ENCODE data around the gene SLC6A7.

SLC6A7 gene

DNA sequence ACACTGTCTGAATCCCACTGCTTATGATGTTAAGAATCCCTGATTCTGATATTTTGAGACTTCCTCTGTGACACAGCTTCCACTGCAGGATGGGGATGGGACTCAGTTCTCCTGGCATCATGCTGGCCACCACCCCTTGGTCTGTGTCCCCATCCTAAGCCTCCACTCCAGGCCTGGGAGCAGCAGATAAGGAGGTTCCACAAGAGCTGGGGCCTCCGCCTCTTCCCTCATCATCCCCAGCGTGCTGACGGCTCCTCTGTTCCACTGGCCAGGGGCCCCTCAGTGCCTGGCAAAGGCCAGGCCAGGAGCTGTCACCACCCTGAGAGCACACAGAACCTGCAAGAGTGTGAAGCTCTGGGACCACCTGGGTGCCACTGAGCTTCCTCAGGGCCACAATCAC is 59.1 kb downstream of the SLC6A7 start:
- Histone ChIP-seq H3K9ac (ENCODE audit: low read length) (no peak overlapping the region), H4K20me1 (ENCODE audit: insufficient read depth, low read length) (no peaks in the 10 kb centered on the region), H3K4me1 (ENCODE audit: low read length) (no peaks in the 10 kb centered on the region), H3K36me3 (replicated peaks; ENCODE audit: low read depth, low read length) (no peaks in the 10 kb centered on the region), H3K9me3 (ENCODE audit: insufficient read depth, low read length) (no peaks in the 10 kb centered on the region), H3K4me2 (ENCODE audit: low read length) (no peak overlapping the region), H2AFZ (ENCODE audit: low read depth, low read length) (no peak overlapping the region), H3K4me3 (ENCODE audit: low read length) (no peak overlapping the region), H3K27me3 (ENCODE audit: low read depth, low read length) (no peaks in the 10 kb centered on the region), H3K79me2 (ENCODE audit: low read length) (no peaks in the 10 kb centered on the region), H3K27ac (ENCODE audit: low read length) (no peak overlapping the region)
- TF ChIP-seq, protein P1, sequence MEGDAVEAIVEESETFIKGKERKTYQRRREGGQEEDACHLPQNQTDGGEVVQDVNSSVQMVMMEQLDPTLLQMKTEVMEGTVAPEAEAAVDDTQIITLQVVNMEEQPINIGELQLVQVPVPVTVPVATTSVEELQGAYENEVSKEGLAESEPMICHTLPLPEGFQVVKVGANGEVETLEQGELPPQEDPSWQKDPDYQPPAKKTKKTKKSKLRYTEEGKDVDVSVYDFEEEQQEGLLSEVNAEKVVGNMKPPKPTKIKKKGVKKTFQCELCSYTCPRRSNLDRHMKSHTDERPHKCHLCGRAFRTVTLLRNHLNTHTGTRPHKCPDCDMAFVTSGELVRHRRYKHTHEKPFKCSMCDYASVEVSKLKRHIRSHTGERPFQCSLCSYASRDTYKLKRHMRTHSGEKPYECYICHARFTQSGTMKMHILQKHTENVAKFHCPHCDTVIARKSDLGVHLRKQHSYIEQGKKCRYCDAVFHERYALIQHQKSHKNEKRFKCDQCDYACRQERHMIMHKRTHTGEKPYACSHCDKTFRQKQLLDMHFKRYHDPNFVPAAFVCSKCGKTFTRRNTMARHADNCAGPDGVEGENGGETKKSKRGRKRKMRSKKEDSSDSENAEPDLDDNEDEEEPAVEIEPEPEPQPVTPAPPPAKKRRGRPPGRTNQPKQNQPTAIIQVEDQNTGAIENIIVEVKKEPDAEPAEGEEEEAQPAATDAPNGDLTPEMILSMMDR (IDR thresholded peaks at IDR 0.05; ENCODE audit: low read depth, low read length), result no peak
- TF ChIP-seq EZH2phosphoT487 (IDR thresholded peaks at IDR 0.05; ENCODE audit: low read depth), result no peak

DNA sequence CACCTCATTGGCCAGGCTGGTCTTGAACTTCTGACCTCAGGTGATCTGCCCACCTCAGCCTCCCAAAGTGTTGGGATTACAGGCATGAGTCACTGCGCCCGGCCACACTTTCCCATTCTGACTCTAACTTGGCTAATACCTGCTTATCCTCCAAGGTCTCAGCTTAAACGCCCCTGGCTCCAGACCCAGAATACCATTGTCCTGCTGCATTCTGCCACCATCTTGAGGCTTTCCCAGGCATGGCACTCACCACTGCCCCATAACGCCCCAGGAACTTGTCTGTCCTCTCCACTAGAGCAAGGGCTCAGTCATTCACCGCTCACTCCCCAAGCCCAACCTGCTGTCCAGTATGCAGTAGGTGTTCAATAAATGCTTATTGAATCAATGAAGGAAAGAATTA is 59.9 kb downstream of the SLC6A7 start:
- no peak overlapping the region for H3K9ac ChIP-seq (ENCODE audit: low read length)
- no peak overlapping the region for H3K4me3 ChIP-seq (ENCODE audit: low read length)
- no peaks in the 10 kb centered on the region for H4K20me1 ChIP-seq (ENCODE audit: insufficient read depth, low read length)
- H3K36me3 ChIP-seq (replicated peaks; ENCODE audit: low read depth, low read length), result no peaks in the 10 kb centered on the region
- H3K27ac ChIP-seq (ENCODE audit: low read length), result no peak overlapping the region
- H3K79me2 ChIP-seq (ENCODE audit: low read length), result no peaks in the 10 kb centered on the region
- TF ChIP-seq EZH2phosphoT487 (IDR thresholded peaks at IDR 0.05; ENCODE audit: low read depth), result no peak
- TF ChIP-seq, protein P1 (IDR thresholded peaks at IDR 0.05; ENCODE audit: low read depth, low read length), result no peak
- H3K4me1 ChIP-seq (ENCODE audit: low read length), result no peaks in the 10 kb centered on the region
- H2AFZ ChIP-seq (ENCODE audit: low read depth, low read length), result no peak overlapping the region
- H3K9me3 ChIP-seq (ENCODE audit: insufficient read depth, low read length), result no peaks in the 10 kb centered on the region
- H3K27me3 ChIP-seq (ENCODE audit: low read depth, low read length), result no peaks in the 10 kb centered on the region
- no peak overlapping the region for H3K4me2 ChIP-seq (ENCODE audit: low read length)

DNA sequence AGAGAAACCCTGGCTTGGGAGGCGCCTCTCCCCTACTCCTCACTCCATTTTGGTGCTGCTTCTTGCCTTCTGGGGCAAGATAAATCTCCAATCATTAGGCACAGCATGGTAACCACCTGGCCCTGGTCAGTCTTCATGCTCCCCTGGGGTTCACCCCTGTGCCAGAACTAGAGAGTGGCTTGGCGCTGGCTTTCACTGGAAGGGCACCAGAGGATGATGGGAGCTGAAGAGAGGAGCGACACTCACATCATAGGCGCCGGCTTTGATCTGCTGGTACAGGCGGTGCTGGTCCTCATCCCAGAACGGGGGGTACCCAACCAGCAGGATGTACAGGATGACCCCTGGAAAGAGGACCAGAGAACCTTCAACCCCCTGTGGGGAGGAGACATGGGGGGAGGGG is 61.6 kb downstream of the SLC6A7 start:
- no peaks in the 10 kb centered on the region for H3K4me1 ChIP-seq (ENCODE audit: low read length)
- no peak overlapping the region for H2AFZ ChIP-seq (ENCODE audit: low read depth, low read length)
- no peak overlapping the region for H3K4me3 ChIP-seq (ENCODE audit: low read length)
- no peaks in the 10 kb centered on the region for H3K36me3 ChIP-seq (replicated peaks; ENCODE audit: low read depth, low read length)
- no peak overlapping the region for H3K9ac ChIP-seq (ENCODE audit: low read length)
- no peak overlapping the region for H3K4me2 ChIP-seq (ENCODE audit: low read length)
- no peaks in the 10 kb centered on the region for H3K27me3 ChIP-seq (ENCODE audit: low read depth, low read length)
- no peak overlapping the region for H3K27ac ChIP-seq (ENCODE audit: low read length)
- no peaks in the 10 kb centered on the region for H4K20me1 ChIP-seq (ENCODE audit: insufficient read depth, low read length)
- TF ChIP-seq EZH2phosphoT487 (IDR thresholded peaks at IDR 0.05; ENCODE audit: low read depth), result no peak
- TF ChIP-seq, protein P1 (IDR thresholded peaks at IDR 0.05; ENCODE audit: low read depth, low read length), result no peak
- no peaks in the 10 kb centered on the region for H3K9me3 ChIP-seq (ENCODE audit: insufficient read depth, low read length)
- no peaks in the 10 kb centered on the region for H3K79me2 ChIP-seq (ENCODE audit: low read length)

DNA sequence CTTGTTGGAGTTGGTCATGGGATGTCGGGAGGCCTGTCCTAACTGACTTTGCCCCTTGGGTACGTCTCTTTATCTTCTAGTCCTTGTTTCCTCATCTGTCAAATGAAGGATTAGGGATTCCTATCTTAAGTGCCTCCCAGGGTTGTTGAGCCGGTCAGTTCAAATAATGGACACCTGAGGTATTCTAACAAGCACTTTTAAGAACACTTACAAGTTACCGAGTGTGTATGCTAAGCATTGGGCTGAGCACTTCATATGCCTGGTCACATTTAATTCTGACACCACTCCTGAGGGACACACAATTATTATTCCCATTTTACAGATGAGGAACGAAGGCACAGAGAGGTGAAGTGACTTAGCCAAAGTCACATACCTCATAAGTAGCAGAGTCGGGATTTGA is 62.6 kb downstream of the SLC6A7 start:
- H3K79me2 ChIP-seq (ENCODE audit: low read length), result no peaks in the 10 kb centered on the region
- TF ChIP-seq EZH2phosphoT487 (IDR thresholded peaks at IDR 0.05; ENCODE audit: low read depth), result no peak
- TF ChIP-seq, protein P1 (IDR thresholded peaks at IDR 0.05; ENCODE audit: low read depth, low read length), result no peak
- H3K36me3 ChIP-seq (replicated peaks; ENCODE audit: low read depth, low read length), result no peaks in the 10 kb centered on the region
- H3K9me3 ChIP-seq (ENCODE audit: insufficient read depth, low read length), result no peaks in the 10 kb centered on the region
- no peaks in the 10 kb centered on the region for H4K20me1 ChIP-seq (ENCODE audit: insufficient read depth, low read length)
- no peaks in the 10 kb centered on the region for H3K4me1 ChIP-seq (ENCODE audit: low read length)
- H2AFZ ChIP-seq (ENCODE audit: low read depth, low read length), result no peak overlapping the region
- no peaks in the 10 kb centered on the region for H3K27me3 ChIP-seq (ENCODE audit: low read depth, low read length)
- H3K27ac ChIP-seq (ENCODE audit: low read length), result no peak overlapping the region
- no peak overlapping the region for H3K9ac ChIP-seq (ENCODE audit: low read length)
- H3K4me3 ChIP-seq (ENCODE audit: low read length), result no peak overlapping the region
- H3K4me2 ChIP-seq (ENCODE audit: low read length), result no peak overlapping the region
